Measurements from ENCODE around the gene MANF. TPM values are rescaled to one million over a fixed set of nuclear protein-coding genes. Genes with fewer than 3 reads are reported as not detected.
A peak's percentile ranks its signal among the peaks of the same experiment; 100 is the strongest.

The MANF gene
- total RNA-seq, 4 donors from 2014 or later = 9.8 to 28.4 (median 23.0) TPM

DNA sequence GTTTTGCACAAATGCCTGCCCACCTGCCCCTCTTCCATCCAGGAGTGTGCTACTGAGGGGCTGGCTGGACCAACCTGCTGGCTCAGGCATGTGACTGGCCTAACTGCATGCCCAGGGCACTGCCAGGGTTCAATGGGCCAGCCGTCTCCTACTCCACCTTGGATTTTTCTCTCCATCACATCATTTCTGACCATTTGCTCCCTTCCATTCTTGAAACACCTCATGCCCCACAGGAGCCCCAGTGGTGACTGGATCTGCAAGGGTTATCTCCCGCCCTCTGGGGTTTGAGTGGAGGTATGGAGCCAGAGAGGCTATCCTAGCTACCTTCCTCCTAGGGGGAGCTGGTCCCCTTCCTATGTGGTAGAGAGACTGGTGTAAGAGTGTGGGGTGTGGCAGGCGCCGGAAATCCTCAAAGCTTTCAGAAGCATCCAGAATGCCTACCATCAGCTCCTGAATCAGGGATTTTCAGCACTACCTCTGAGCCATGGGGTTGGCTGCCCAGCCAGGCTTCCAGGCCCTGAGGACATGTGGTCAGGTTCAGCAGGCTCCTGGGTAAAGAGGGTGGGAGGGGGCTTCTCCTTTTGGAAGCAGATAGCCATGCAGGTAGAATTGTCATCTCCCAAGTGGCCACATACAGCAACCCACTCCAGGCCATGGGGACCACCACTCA is 2.9 kb upstream of the MANF start:
- no peak for DNase-seq (ENCODE audit: low spot score in 2 of 2)
- no peaks in the 10 kb centered on the region for H3K9me3 ChIP-seq
- TF ChIP-seq EP300 (IDR thresholded peaks at IDR 0.05) = no peak
- TF ChIP-seq CTCF (IDR thresholded peaks at IDR 0.05) = no peak
- no peak for TF ChIP-seq POLR2A (IDR thresholded peaks at IDR 0.05)
- no peak overlapping the region for H3K4me3 ChIP-seq
- H3K4me1 ChIP-seq = peaks cover 0 to 32% (median 18%) of the 10 kb centered on the region in 4 donors
- no peak overlapping the region for H3K27ac ChIP-seq
- H3K27me3 ChIP-seq = no peaks in the 10 kb centered on the region
- 91 to 98% methylated on average over 4 of the region's 4 CpGs for WGBS, 2 donors
- peaks cover 0 to 8% (median 0%) of the 10 kb centered on the region in 3 donors for H3K36me3 ChIP-seq

GRCh38 chr3:51382947-51383578 is 2.0 kb upstream of the MANF start:
- H3K27ac ChIP-seq = no peak overlapping the region
- H3K4me1 ChIP-seq = peaks cover 0 to 40% (median 18%) of the 10 kb centered on the region in 4 donors
- peaks cover 0 to 17% (median 0%) of the 10 kb centered on the region in 3 donors for H3K36me3 ChIP-seq
- H3K4me3 ChIP-seq = no peak overlapping the region
- no peaks in the 10 kb centered on the region for H3K27me3 ChIP-seq
- no peak for DNase-seq (ENCODE audit: low spot score in 2 of 2)
- no peaks in the 10 kb centered on the region for H3K9me3 ChIP-seq
- 91 to 96% methylated on average over 3 of the region's 3 CpGs for WGBS, 2 donors
- TF ChIP-seq CTCF (IDR thresholded peaks at IDR 0.05) (no peak), POLR2A (IDR thresholded peaks at IDR 0.05) (no peak), EP300 (IDR thresholded peaks at IDR 0.05) (no peak)

DNA sequence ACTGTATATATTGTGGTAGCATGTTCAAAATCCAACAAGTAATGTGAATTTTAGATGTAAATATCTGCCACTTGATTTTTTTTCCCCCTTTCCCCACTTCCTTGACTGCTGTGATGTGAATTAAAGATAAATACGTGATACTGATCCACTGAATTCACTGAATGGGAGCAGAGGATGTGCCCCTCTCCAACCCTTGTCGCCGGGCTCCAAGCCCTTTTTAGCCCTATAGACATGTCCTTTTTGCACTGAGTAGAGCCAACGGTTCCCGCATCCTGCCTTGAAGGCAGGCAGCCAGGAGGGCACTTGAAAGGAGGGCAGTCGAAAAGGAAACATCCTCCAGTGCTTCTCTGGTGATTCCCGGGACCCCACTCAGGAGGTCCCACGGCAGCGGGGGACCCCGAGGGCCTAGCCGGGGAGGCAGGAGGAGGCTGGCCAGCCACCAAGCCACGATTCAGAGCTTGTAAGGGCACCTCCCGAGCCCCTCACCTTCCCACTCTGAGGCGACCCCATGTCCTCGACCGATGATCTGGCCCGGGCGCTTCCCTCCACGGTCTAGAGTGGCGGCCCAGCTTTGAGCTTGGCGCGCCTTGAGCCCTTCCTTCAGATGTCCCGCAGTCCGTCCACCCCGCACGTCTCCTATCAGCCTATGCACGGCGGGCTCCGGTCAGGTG is 901 bp upstream of the MANF start:
- H3K4me3 ChIP-seq = peak overlapping the region; percentile 53 to 77 (median 64)
- H3K36me3 ChIP-seq = peaks cover 0 to 28% (median 7%) of the 10 kb centered on the region in 3 donors
- H3K9me3 ChIP-seq = no peaks in the 10 kb centered on the region
- TF ChIP-seq POLR2A (IDR thresholded peaks at IDR 0.05) = no peak
- TF ChIP-seq CTCF (IDR thresholded peaks at IDR 0.05) = no peak
- no peak for TF ChIP-seq EP300 (IDR thresholded peaks at IDR 0.05)
- H3K27me3 ChIP-seq = no peaks in the 10 kb centered on the region
- WGBS, 2 donors = 1% methylated on average over 25 to 29 of the region's 29 CpGs
- H3K27ac ChIP-seq = peak overlapping the region; percentile 82 to 93 (median 90)
- peaks cover 0 to 44% (median 18%) of the 10 kb centered on the region in 4 donors for H3K4me1 ChIP-seq
- no peak for DNase-seq (ENCODE audit: low spot score in 2 of 2)

GRCh38 chr3:51385621-51386091 is 565 bp downstream of the MANF start:
- H3K27ac ChIP-seq = peak overlapping the region; percentile 82 to 93 (median 90)
- WGBS, 2 donors = 4 to 5% methylated on average over 17 to 18 of the region's 18 CpGs
- H3K4me3 ChIP-seq = peak overlapping the region; percentile 62 to 85 (median 71)
- H3K27me3 ChIP-seq = no peaks in the 10 kb centered on the region
- peaks cover 0 to 58% (median 24%) of the 10 kb centered on the region in 4 donors for H3K4me1 ChIP-seq
- peaks cover 0 to 36% (median 7%) of the 10 kb centered on the region in 3 donors for H3K36me3 ChIP-seq
- H3K9me3 ChIP-seq = no peaks in the 10 kb centered on the region
- no peak for DNase-seq (ENCODE audit: low spot score in 2 of 2)
- no peak for TF ChIP-seq EP300 (IDR thresholded peaks at IDR 0.05)
- TF ChIP-seq POLR2A (IDR thresholded peaks at IDR 0.05) = no peak
- no peak for TF ChIP-seq CTCF (IDR thresholded peaks at IDR 0.05)

Measured in tibial nerve (tissue), 4 donors.